OCI-LY3 (cell line): ENCODE measurements around the gene PSPC1.

Experiments used
- H2AFZ ChIP-seq: fragments of 200-600, 300-600 bp; shearing (Covaris generic); 2 replicates; pipeline ENCODE4 v1.6.0; 2014; ENCODE audit warnings: antibody characterized with exemption, low read depth, low read length
- H3K27ac ChIP-seq: fragments of 200-600, 300-600 bp; sonication (generic); 2 replicates; pipeline ENCODE4 v1.5.1; 2014; ENCODE audit warnings: mild to moderate bottlenecking, low read length, moderate library complexity, mixed read lengths
- H3K27me3 ChIP-seq: fragments of 200-600, 300-600 bp; sonication (generic); 2 replicates; pipeline ENCODE4 v1.6.1; 2014; ENCODE audit warnings: low read depth, low read length, mixed read lengths
- H3K36me3 ChIP-seq: fragments of 200-600, 300-600 bp; sonication (generic); replicated peaks from 2 replicates; pipeline ENCODE3; 2014; ENCODE audit warnings: low read depth, low read length, mixed read lengths
- H3K4me1 ChIP-seq: fragments of 300-600, 200-600 bp; sonication (generic); 2 replicates; pipeline ENCODE4 v1.6.1; 2014; ENCODE audit warnings: low read length, mixed read lengths
- H3K4me2 ChIP-seq: fragments of 200-600, 300-600 bp; sonication (generic); 2 replicates; pipeline ENCODE4 v1.6.1; 2014; ENCODE audit warnings: low read length, mixed read lengths
- H3K4me3 ChIP-seq: fragments of 300-600, 200-600 bp; sonication (generic); 2 replicates; pipeline ENCODE4 v1.5.1; 2014; ENCODE audit warnings: antibody characterized with exemption, mild to moderate bottlenecking, low read length, moderate library complexity
- H3K79me2 ChIP-seq: fragments of 300-600, 200-600 bp; shearing (Covaris generic); 2 replicates; pipeline ENCODE4 v1.6.1; 2014; ENCODE audit warnings: mild to moderate bottlenecking, low read length, mixed read lengths
- H3K9ac ChIP-seq: fragments of 300-600, 200-600 bp; shearing (Covaris generic); 2 replicates; pipeline ENCODE4 v1.6.0; 2014; ENCODE audit warnings: mild to moderate bottlenecking, low read length, moderate library complexity
- H3K9me3 ChIP-seq: fragments of 200-600, 300-600 bp; shearing (Covaris generic); 2 replicates; pipeline ENCODE4 v1.6.1; 2014; ENCODE audit warnings: low read length, mixed read lengths; ENCODE audit not compliant: insufficient read depth
- H4K20me1 ChIP-seq: fragments of 200-600, 300-600 bp; sonication (generic); 2 replicates; pipeline ENCODE4 v1.6.1; 2016; ENCODE audit warnings: low read length, mixed read lengths; ENCODE audit not compliant: insufficient read depth
- EZH2phosphoT487 ChIP-seq: fragments of 200-600 bp; shearing (Covaris generic); IDR thresholded peaks from 2 replicates; pipeline ENCODE4 v1.6.1; 2018; ENCODE audit warnings: antibody characterized with exemption, mixed run types, low read depth
- TF ChIP-seq, protein P1 (sequence below): fragments of 200-600, 300-600 bp; sonication (generic); IDR thresholded peaks from 2 replicates; pipeline ENCODE4 v1.5.1; 2014; ENCODE audit warnings: antibody characterized with exemption, low read length, low read depth

PSPC1 gene

DNA sequence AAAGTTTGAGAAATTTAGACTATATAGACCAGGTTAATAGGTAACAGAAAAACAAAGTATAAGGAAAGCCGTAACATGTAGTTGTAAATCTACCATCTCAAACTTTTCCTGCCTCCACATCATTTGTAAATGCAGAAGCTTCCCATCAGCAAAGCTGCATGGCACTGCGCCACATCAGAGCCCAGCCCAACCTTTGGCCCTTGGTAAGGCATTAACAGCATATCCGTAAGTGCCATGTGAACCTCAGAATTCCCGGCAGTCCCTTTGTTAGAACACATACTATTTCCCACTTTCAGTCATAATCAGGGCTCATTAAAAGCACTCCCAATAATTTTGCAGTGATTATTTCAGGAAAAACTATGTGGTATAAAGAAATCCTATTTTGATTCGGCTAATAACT, 97.7 kb downstream of the PSPC1 start:
- H3K9me3 ChIP-seq: no peaks in the 10 kb centered on the region
- peaks cover 8% of the 10 kb centered on the region for H3K36me3 ChIP-seq
- no peak for TF ChIP-seq EZH2phosphoT487
- TF ChIP-seq, protein P1, sequence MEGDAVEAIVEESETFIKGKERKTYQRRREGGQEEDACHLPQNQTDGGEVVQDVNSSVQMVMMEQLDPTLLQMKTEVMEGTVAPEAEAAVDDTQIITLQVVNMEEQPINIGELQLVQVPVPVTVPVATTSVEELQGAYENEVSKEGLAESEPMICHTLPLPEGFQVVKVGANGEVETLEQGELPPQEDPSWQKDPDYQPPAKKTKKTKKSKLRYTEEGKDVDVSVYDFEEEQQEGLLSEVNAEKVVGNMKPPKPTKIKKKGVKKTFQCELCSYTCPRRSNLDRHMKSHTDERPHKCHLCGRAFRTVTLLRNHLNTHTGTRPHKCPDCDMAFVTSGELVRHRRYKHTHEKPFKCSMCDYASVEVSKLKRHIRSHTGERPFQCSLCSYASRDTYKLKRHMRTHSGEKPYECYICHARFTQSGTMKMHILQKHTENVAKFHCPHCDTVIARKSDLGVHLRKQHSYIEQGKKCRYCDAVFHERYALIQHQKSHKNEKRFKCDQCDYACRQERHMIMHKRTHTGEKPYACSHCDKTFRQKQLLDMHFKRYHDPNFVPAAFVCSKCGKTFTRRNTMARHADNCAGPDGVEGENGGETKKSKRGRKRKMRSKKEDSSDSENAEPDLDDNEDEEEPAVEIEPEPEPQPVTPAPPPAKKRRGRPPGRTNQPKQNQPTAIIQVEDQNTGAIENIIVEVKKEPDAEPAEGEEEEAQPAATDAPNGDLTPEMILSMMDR: no peak
- no peaks in the 10 kb centered on the region for H4K20me1 ChIP-seq
- no peaks in the 10 kb centered on the region for H3K4me1 ChIP-seq
- H3K27me3 ChIP-seq: no peaks in the 10 kb centered on the region
- no peak overlapping the region for H3K4me2 ChIP-seq
- H2AFZ ChIP-seq: no peak overlapping the region
- H3K9ac ChIP-seq: no peak overlapping the region
- H3K27ac ChIP-seq: no peak overlapping the region
- H3K79me2 ChIP-seq: 0 out of 2 replicates have a peak, but pooled peaks cover 3% of the 10 kb centered on the region
- no peak overlapping the region for H3K4me3 ChIP-seq

DNA sequence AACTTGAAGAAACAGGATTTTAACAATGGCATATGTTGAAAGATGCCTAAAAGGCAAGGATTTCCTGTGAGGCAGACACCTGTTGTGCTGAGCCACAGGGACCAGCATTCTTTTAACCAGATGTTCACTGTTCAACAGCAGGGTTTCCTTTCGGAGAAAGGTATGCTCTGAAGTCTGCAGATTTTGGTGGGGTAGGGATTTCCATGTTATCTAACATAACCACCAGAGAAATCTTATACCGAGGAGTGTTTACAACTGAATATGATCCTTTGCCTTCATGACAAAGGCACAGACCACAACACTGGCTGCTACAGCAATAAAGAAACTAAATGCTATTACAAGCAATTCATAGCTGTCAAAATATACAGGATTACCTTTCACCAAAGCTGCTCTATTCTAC, 101.2 kb downstream of the PSPC1 start:
- Histone ChIP-seq H2AFZ (no peak overlapping the region), H3K79me2 (peaks cover 3% of the 10 kb centered on the region; the same call in 1 of the 2 replicates), H3K4me1 (no peaks in the 10 kb centered on the region), H3K4me3 (no peak overlapping the region), H3K4me2 (no peak overlapping the region), H3K9ac (no peak overlapping the region), H4K20me1 (no peaks in the 10 kb centered on the region), H3K36me3 (peaks cover 5% of the 10 kb centered on the region), H3K27me3 (no peaks in the 10 kb centered on the region), H3K27ac (no peak overlapping the region), H3K9me3 (no peaks in the 10 kb centered on the region)
- TF ChIP-seq, protein P1: no peak
- TF ChIP-seq EZH2phosphoT487: no peak

DNA sequence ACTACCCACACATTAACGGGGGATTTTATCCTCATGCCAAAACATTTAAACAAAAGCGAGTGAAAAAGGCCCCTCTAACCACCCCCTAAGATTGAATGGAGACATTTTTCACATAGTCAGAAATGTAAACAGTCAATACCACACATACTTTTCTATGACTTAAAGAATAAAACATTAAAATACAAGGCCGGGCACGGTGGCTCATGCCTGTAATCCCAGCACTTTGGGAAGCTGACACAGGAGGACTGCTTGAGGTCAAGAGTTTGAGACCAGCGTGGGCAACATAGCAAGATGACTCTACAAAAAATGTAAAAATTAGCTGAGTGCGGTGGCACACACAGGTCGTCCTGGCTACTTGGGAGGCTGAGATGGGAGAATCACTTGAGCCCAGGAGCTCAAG, 102.0 kb downstream of the PSPC1 start:
- Histone ChIP-seq H3K27ac (no peak overlapping the region), H3K9ac (no peak overlapping the region), H3K4me3 (no peak overlapping the region), H3K4me1 (no peaks in the 10 kb centered on the region), H3K79me2 (peaks cover 3% of the 10 kb centered on the region; the same call in 1 of the 2 replicates), H3K4me2 (no peak overlapping the region), H3K27me3 (no peaks in the 10 kb centered on the region), H2AFZ (no peak overlapping the region), H4K20me1 (no peaks in the 10 kb centered on the region), H3K36me3 (peaks cover 10% of the 10 kb centered on the region), H3K9me3 (no peaks in the 10 kb centered on the region)
- TF ChIP-seq EZH2phosphoT487: no peak
- TF ChIP-seq, protein P1: no peak

DNA sequence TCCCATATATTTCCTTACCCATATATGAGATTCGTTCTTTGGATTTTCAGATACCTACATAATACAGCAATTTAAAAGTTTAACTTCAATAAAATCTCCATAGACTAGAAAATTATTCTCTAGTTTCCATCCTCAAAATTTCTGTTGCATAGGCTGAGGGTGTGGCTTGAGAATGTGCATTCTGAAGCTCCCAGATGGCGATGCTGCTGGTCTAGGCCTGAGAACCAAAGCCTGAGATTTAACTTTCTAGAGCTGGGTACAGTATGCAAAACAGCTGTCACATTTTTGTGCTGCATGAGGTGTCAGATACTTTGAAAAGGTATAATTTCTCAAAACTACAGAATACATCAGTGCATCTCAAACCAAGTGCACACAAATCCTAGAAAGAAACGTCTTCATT, 106.6 kb downstream of the PSPC1 start:
- no peaks in the 10 kb centered on the region for H3K4me1 ChIP-seq
- H3K4me2 ChIP-seq: no peak overlapping the region
- H3K4me3 ChIP-seq: no peak overlapping the region
- H3K27ac ChIP-seq: no peak overlapping the region
- no peak overlapping the region for H2AFZ ChIP-seq
- H3K79me2 ChIP-seq: no peaks in the 10 kb centered on the region; the same call in 1 of the 2 replicates
- H3K36me3 ChIP-seq: peaks cover 45% of the 10 kb centered on the region
- TF ChIP-seq, protein P1: no peak
- TF ChIP-seq EZH2phosphoT487: no peak
- H3K27me3 ChIP-seq: no peaks in the 10 kb centered on the region
- H4K20me1 ChIP-seq: no peaks in the 10 kb centered on the region
- H3K9ac ChIP-seq: no peak overlapping the region
- H3K9me3 ChIP-seq: no peaks in the 10 kb centered on the region
